Adrenal gland (tissue), 5 donors: Measurements from ENCODE around the gene TLE3.

Experiments used
- POLR2A ChIP-seq, 2 donors: fragments of 450-650 bp; IDR thresholded peaks; one replicate each; pipeline ENCODE4 v1.6.1; 2017; ENCODE audit warnings: antibody characterized with exemption in 2 of 2, mild to moderate bottlenecking in 2 of 2, moderate library complexity in 1 of 2
- TF ChIP-seq, protein P1 (sequence below), 6 experiments: fragments of 450-650 bp in 4 of 6; fragments of 200-600 bp in 2 of 6; sonication (generic) in 1 of 6; IDR thresholded peaks; 1 replicate in 5 of 6; 2 replicates in 1 of 6; pipeline versions ENCODE4 v1.5.1 to v1.8.0; 2016 to 2021; ENCODE audit warnings: antibody characterized with exemption in 6 of 6, mild to moderate bottlenecking in 2 of 6, moderate library complexity in 1 of 6
- donor health status: DM: no; HTN: no; CAD: no.

DNA sequence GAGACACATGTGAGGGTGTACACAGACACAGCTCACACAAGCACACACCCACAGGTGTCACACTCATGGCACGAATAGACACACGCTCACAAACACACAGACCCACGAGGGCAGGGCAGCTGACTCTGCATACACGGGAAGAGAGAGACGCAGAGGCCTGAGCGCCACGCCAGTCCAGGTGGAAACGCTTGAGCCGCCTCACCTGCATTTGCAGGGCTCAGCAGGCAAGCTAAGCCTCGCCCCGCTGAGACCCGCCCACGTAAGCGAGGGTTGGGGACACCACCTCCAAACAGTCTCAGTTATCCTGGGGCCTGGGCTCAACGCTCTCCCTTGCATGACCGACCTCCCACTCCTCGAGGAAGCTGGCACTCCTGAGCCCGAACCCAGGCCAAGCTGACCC, 73.2 kb downstream of the TLE3 start:
- TF ChIP-seq POLR2A (IDR thresholded peaks at IDR 0.05), result no peak
- TF ChIP-seq, protein P1, sequence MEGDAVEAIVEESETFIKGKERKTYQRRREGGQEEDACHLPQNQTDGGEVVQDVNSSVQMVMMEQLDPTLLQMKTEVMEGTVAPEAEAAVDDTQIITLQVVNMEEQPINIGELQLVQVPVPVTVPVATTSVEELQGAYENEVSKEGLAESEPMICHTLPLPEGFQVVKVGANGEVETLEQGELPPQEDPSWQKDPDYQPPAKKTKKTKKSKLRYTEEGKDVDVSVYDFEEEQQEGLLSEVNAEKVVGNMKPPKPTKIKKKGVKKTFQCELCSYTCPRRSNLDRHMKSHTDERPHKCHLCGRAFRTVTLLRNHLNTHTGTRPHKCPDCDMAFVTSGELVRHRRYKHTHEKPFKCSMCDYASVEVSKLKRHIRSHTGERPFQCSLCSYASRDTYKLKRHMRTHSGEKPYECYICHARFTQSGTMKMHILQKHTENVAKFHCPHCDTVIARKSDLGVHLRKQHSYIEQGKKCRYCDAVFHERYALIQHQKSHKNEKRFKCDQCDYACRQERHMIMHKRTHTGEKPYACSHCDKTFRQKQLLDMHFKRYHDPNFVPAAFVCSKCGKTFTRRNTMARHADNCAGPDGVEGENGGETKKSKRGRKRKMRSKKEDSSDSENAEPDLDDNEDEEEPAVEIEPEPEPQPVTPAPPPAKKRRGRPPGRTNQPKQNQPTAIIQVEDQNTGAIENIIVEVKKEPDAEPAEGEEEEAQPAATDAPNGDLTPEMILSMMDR (IDR thresholded peaks at IDR 0.05), result no peak
